Esophagus squamous epithelium (tissue), 5 donors: ENCODE data around the gene RBM22. TPM values are rescaled to one million over a fixed set of nuclear protein-coding genes. Genes with fewer than 3 reads are reported as not detected.

Experiments
- DNase-seq: peaks from one replicate; lab custom pipeline; 2025; lab: John Stamatoyannopoulos, UW
- H3K27ac ChIP-seq, 4 donors: fragments of 200-600 bp; sonication (generic); one replicate each; pipeline ENCODE4 v1.5.1; 2016 to 2019; ENCODE audit warnings: mild to moderate bottlenecking in 1 of 4
- H3K27me3 ChIP-seq, 4 donors: fragments of 200-600 bp; sonication (generic); 1 replicate in 3 of 4; 2 replicates in 1 of 4; pipeline versions ENCODE4 v1.5.1 to v1.6.0; 2017 to 2021; ENCODE audit warnings: antibody characterized with exemption in 1 of 4
- H3K36me3 ChIP-seq, 3 donors: fragments of 200-600 bp; sonication (generic); one replicate each; pipeline ENCODE4 v1.5.1; 2016 to 2019
- H3K4me1 ChIP-seq, 3 donors: fragments of 200-600 bp; sonication (generic); one replicate each; pipeline ENCODE4 v1.5.1; 2017 to 2019
- H3K4me3 ChIP-seq, 4 donors: fragments of 200-600 bp; sonication (generic); 1 replicate in 3 of 4; 2 replicates in 1 of 4; pipeline ENCODE4 v1.5.1; 2016 to 2019; ENCODE audit warnings: mild to moderate bottlenecking in 2 of 4, moderate library complexity in 1 of 4
- H3K9me3 ChIP-seq, 3 donors: fragments of 200-600 bp; sonication (generic); one replicate each; pipeline ENCODE4 v1.5.1; 2016 to 2019
- POLR2A ChIP-seq, 4 donors: fragments of 450-650 bp; IDR thresholded peaks; one replicate each; pipeline ENCODE4 v1.6.1; 2017; ENCODE audit warnings: antibody characterized with exemption in 4 of 4, mild to moderate bottlenecking in 4 of 4, moderate library complexity in 3 of 4
- WGBS, 2 donors: methylation state at CpG; one replicate each; pipeline ENCODE4 v1.1.5; 2018; 5-methylcytosine and 5-hydroxymethylcytosine counted together
- intact Hi-C: fragments of 100-400 bp; cut with DNase I; formaldehyde crosslinking; loops from one replicate; pipeline ENCODE4 v1.15.0; 2022
- total RNA-seq, 4 donors: library from RNA; depleted of rRNA; stranded (reverse); fragments of >200 nt; gene quantifications; one replicate each; pipeline ENCODE4 v1.1.0, GENCODE V29; 2016
- TF ChIP-seq, protein P1 (sequence below), 6 experiments: fragments of 450-650 bp in 4 of 6; fragments of 200-600 bp in 2 of 6; sonication (generic) in 2 of 6; IDR thresholded peaks; one replicate each; pipeline ENCODE4 v1.5.1; 2016 to 2019; ENCODE audit warnings: antibody characterized with exemption in 6 of 6, mild to moderate bottlenecking in 4 of 6, moderate library complexity in 4 of 6
- donor health status: DM: yes; HTN: yes; CAD: no.

RBM22 gene
- total RNA-seq, 4 donors from 2014 or later: 22.8 to 38.4 (median 28.8) TPM

DNA sequence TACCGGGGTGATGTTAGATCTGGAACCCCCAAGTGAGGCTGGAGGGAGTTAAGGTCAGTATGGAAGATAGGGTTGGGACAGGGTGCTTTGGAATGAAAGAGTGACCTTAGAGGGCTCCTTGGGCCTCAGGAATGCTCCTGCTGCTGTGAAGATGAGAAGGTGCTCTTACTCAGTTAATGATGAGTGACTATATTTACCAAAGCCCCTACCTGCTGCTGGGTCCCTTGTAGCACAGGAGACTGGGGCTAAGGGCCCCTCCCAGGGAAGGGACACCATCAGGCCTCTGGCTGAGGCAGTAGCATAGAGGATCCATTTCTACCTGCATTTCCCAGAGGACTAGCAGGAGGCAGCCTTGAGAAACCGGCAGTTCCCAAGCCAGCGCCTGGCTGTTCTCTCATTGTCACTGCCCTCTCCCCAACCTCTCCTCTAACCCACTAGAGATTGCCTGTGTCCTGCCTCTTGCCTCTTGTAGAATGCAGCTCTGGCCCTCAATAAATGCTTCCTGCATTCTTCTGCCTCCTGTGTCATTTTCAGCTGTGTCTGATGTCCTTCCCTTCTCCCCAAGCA is 42.1 kb downstream of the RBM22 start:
- H3K36me3 ChIP-seq: no peaks in the 10 kb centered on the region
- TF ChIP-seq, protein P1, sequence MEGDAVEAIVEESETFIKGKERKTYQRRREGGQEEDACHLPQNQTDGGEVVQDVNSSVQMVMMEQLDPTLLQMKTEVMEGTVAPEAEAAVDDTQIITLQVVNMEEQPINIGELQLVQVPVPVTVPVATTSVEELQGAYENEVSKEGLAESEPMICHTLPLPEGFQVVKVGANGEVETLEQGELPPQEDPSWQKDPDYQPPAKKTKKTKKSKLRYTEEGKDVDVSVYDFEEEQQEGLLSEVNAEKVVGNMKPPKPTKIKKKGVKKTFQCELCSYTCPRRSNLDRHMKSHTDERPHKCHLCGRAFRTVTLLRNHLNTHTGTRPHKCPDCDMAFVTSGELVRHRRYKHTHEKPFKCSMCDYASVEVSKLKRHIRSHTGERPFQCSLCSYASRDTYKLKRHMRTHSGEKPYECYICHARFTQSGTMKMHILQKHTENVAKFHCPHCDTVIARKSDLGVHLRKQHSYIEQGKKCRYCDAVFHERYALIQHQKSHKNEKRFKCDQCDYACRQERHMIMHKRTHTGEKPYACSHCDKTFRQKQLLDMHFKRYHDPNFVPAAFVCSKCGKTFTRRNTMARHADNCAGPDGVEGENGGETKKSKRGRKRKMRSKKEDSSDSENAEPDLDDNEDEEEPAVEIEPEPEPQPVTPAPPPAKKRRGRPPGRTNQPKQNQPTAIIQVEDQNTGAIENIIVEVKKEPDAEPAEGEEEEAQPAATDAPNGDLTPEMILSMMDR (IDR thresholded peaks at IDR 0.05): no peak
- no peak for TF ChIP-seq POLR2A (IDR thresholded peaks at IDR 0.05)
- peak overlapping the region in 1 of 4 donors; percentile 5 for H3K27ac ChIP-seq
- 63 to 72% methylated on average over 3 of the region's 3 CpGs for WGBS, 2 donors
- H3K9me3 ChIP-seq: no peaks in the 10 kb centered on the region
- peaks cover 4 to 35% (median 16%) of the 10 kb centered on the region in 3 donors for H3K4me1 ChIP-seq
- H3K27me3 ChIP-seq: no peaks in the 10 kb centered on the region
- intact Hi-C loops: loop anchor here (5.0 kb wide), 1 partner anchor 96 kb away; no protein-coding TSS in a partner anchor
- DNase-seq: no peak
- no peak overlapping the region for H3K4me3 ChIP-seq

DNA sequence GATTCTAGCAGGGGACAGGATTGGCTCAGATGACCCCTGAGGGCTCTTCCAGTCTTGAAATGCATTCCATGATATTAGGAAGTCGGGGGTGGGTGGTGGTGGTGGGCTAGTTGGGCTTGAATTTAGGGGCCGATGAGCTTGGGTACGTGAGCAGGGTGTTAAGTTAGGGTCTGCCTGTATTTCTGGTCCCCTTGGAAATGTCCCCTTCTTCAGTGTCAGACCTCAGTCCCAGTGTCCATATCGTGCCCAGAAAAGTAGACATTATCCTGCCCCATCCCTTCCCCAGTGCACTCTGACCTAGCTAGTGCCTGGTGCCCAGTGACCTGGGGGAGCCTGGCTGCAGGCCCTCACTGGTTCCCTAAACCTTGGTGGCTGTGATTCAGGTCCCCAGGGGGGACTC is 42.7 kb downstream of the RBM22 start:
- intact Hi-C loops: loop anchor here (5.0 kb wide), 1 partner anchor 96 kb away; no protein-coding TSS in a partner anchor
- H3K4me3 ChIP-seq: no peak overlapping the region
- H3K27ac ChIP-seq: no peak overlapping the region
- no peaks in the 10 kb centered on the region for H3K36me3 ChIP-seq
- TF ChIP-seq, protein P1 (IDR thresholded peaks at IDR 0.05): no peak
- TF ChIP-seq POLR2A (IDR thresholded peaks at IDR 0.05): no peak
- no peaks in the 10 kb centered on the region for H3K9me3 ChIP-seq
- H3K27me3 ChIP-seq: no peaks in the 10 kb centered on the region
- WGBS, 2 donors: 90 to 100% methylated on average over 4 of the region's 4 CpGs
- peaks cover 4 to 41% (median 21%) of the 10 kb centered on the region in 3 donors for H3K4me1 ChIP-seq
- DNase-seq: no peak

DNA sequence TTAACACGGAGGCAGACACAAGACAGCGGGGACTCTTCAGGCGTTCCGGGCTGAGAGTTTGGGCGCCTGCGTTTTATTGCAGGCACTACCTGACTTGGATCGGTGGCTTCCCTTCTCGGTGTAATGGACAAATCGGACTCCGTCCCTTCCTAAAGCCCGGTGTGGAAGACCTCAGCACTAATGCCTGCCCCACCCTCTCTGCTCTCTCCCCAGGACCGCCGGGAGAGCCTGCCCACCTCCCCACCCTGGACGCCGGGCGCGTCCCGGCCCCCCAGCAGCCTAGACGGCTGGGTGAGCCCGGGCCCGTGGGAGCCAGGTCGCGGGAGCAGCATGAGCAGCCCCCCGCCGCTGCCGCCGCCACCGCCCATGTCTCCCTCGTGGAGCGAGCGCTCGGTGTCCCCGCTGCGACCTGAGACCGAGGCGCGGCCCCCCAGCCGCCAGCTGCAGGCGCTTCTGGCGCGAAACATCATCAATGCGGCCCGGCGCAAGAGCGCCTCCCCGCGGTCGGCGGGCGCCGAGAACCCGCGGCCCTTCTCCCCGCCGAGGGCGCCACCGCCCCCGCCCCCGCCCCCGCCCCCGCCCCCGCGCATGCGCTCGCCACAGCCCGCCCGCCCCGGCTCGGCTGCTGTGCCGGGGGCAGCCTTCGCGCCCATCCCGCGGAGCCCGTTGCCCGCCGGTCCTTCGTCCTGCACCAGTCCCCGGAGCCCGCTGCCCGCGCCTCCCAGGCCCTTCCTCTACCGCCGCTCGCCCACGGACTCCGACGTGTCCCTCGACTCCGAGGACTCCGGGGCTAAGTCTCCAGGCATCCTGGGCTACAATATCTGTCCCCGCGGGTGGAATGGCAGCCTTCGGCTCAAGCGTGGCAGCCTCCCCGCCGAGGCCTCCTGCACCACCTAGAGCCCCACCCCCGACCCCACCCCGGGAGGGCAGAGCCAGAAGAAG is 44.4 kb downstream of the RBM22 start:
- TF ChIP-seq, protein P1 (IDR thresholded peaks at IDR 0.05): peak; percentile 58 to 78 (median 61)
- no peak for TF ChIP-seq POLR2A (IDR thresholded peaks at IDR 0.05)
- no peaks in the 10 kb centered on the region for H3K9me3 ChIP-seq
- peaks cover 4 to 58% (median 31%) of the 10 kb centered on the region in 3 donors for H3K4me1 ChIP-seq
- no peaks in the 10 kb centered on the region for H3K27me3 ChIP-seq
- peak overlapping the region; percentile 59 to 79 (median 70) for H3K27ac ChIP-seq
- 1 to 19% methylated on average over 5 to 13 of the region's 99 CpGs for WGBS, 2 donors
- intact Hi-C loops: loop anchor here (5.0 kb wide), 1 partner anchor 94 kb away; no protein-coding TSS in a partner anchor
- no peak for DNase-seq
- no peaks in the 10 kb centered on the region for H3K36me3 ChIP-seq
- H3K4me3 ChIP-seq: peak overlapping the region; percentile 48 to 70 (median 53)

DNA sequence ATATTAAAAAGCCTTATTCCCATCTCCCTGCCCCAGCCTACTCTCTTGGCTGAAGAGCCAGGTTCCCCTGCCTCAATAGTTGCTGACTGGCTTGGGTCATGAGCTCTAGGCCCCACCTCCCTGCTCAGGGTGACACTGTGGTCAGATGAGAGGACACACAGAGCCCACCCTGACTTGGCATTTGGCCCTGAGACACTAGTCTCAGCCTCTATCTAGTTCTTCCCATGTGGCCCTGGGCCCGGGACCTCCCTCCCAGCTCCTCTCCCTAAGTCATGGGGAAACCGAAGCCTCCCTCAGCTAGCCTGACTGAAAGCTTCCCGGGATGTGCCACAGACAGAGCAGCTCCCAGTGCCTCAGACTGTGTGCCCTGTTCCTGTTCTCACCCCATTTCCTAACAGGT is 45.6 kb downstream of the RBM22 start:
- no peak for DNase-seq
- intact Hi-C loops: loop anchor here (5.0 kb wide), 1 partner anchor 93 kb away; no protein-coding TSS in a partner anchor
- H3K27me3 ChIP-seq: no peaks in the 10 kb centered on the region
- peaks cover 4 to 65% (median 36%) of the 10 kb centered on the region in 3 donors for H3K4me1 ChIP-seq
- no peak for TF ChIP-seq POLR2A (IDR thresholded peaks at IDR 0.05)
- TF ChIP-seq, protein P1 (IDR thresholded peaks at IDR 0.05): no peak
- peaks cover 0 to 9% (median under 1%) of the 10 kb centered on the region in 3 donors for H3K36me3 ChIP-seq
- no peak overlapping the region for H3K27ac ChIP-seq
- H3K9me3 ChIP-seq: no peaks in the 10 kb centered on the region
- 85 to 91% methylated on average over 1 to 2 of the region's 3 CpGs for WGBS, 2 donors
- no peak overlapping the region for H3K4me3 ChIP-seq
